Neuronal stem cell (in vitro differentiated cells): ENCODE data around the gene UBE2J2.
A peak's percentile ranks its signal among the peaks of the same experiment; 100 is the strongest.

Experiments
- DNase-seq: peaks from one replicate; pipeline ENCODE4 v3.0.0-alpha.2; 2013; ENCODE audit warnings: low spot score
- H2AFZ ChIP-seq: one replicate; pipeline ENCODE4 v1.6.1; 2013; ENCODE audit warnings: mild to moderate bottlenecking, low read length, inconsistent platforms
- H2AK5ac ChIP-seq: 2 replicates; pipeline ENCODE4 v1.6.1; 2013; ENCODE audit warnings: low read depth, mild to moderate bottlenecking, inconsistent platforms, low read length, moderate library complexity, mixed read lengths
- H2BK120ac ChIP-seq: 2 replicates; pipeline ENCODE4 v1.6.1; 2013; ENCODE audit warnings: low read depth, mild to moderate bottlenecking, inconsistent platforms, low read length, moderate library complexity, mixed read lengths
- H2BK12ac ChIP-seq: one replicate; pipeline ENCODE4 v1.6.1; 2013; ENCODE audit warnings: low read length, inconsistent platforms
- H2BK15ac ChIP-seq: 2 replicates; pipeline ENCODE4 v1.6.1; 2013; ENCODE audit warnings: mild to moderate bottlenecking, low read length, inconsistent platforms, mixed read lengths
- H2BK5ac ChIP-seq: one replicate; pipeline ENCODE4 v1.6.1; 2013; ENCODE audit warnings: inconsistent platforms, mild to moderate bottlenecking, low read length, moderate library complexity
- H3K14ac ChIP-seq: one replicate; pipeline ENCODE4 v1.6.1; 2013; ENCODE audit warnings: low read length, inconsistent platforms
- H3K18ac ChIP-seq: 2 replicates; pipeline ENCODE4 v1.6.1; 2013; ENCODE audit warnings: low read length, inconsistent platforms
- H3K23ac ChIP-seq: 2 replicates; pipeline ENCODE4 v1.6.1; 2013; ENCODE audit warnings: low read depth, mild to moderate bottlenecking, mixed read lengths, low read length, inconsistent platforms; ENCODE audit not compliant: poor library complexity
- H3K27ac ChIP-seq: replicated peaks from 3 replicates; pipeline ENCODE4 v1.5.1; 2013; ENCODE audit warnings: low read length, inconsistent platforms
- H3K27me3 ChIP-seq, 3 experiments: 2 replicates each; pipeline ENCODE4 v1.6.1; 2013; ENCODE audit warnings: low read length in 3 of 3, mild to moderate bottlenecking in 2 of 3, inconsistent platforms in 1 of 3, low read depth in 1 of 3, mixed read lengths in 1 of 3, moderate library complexity in 1 of 3; ENCODE audit not compliant: control insufficient read depth in 3 of 3, insufficient read depth in 3 of 3
- H3K36me3 ChIP-seq, 2 donors: replicated peaks in 1 of 2; 2 replicates each; pipeline ENCODE4 v1.6.1; 2013; ENCODE audit warnings: low read length in 2 of 2; ENCODE audit not compliant: control insufficient read depth in 2 of 2, insufficient read depth in 2 of 2
- H3K4ac ChIP-seq: 2 replicates; pipeline ENCODE4 v1.6.1; 2013; ENCODE audit warnings: inconsistent platforms, mild to moderate bottlenecking, low read length, moderate library complexity
- H3K4me1 ChIP-seq, 2 donors: 1 replicate in 1 of 2; 2 replicates in 1 of 2; pipeline ENCODE4 v1.6.1; 2013; ENCODE audit warnings: low read length in 2 of 2, low read depth in 1 of 2; ENCODE audit not compliant: control insufficient read depth in 2 of 2, insufficient read depth in 1 of 2
- H3K4me2 ChIP-seq: one replicate; pipeline ENCODE4 v1.6.1; 2013; ENCODE audit warnings: mild to moderate bottlenecking, low read length, inconsistent platforms; ENCODE audit not compliant: insufficient read depth, poor library complexity, severe bottlenecking
- H3K4me3 ChIP-seq, 2 donors: 2 replicates each; pipeline ENCODE4 v1.5.1; 2013; ENCODE audit warnings: low read length in 2 of 2, mild to moderate bottlenecking in 2 of 2, inconsistent platforms in 1 of 2, moderate library complexity in 1 of 2
- H3K79me1 ChIP-seq: one replicate; pipeline ENCODE4 v1.6.1; 2013; ENCODE audit warnings: low read depth, mild to moderate bottlenecking, inconsistent platforms, low read length, moderate library complexity
- H3K9ac ChIP-seq: one replicate; pipeline ENCODE4 v1.6.1; 2013; ENCODE audit warnings: mild to moderate bottlenecking, low read depth, low read length, inconsistent platforms; ENCODE audit not compliant: poor library complexity
- H3K9me3 ChIP-seq, 2 donors: replicated peaks in 1 of 2; 2 replicates each; pipeline versions ENCODE3 to v1.6.1; 2013; ENCODE audit warnings: low read length in 2 of 2, mild to moderate bottlenecking in 2 of 2, inconsistent platforms in 1 of 2, low read depth in 1 of 2, mixed read lengths in 1 of 2, moderate library complexity in 1 of 2; ENCODE audit not compliant: control insufficient read depth in 2 of 2, insufficient read depth in 1 of 2
- H4K8ac ChIP-seq: one replicate; pipeline ENCODE4 v1.6.1; 2013; ENCODE audit warnings: low read depth, mild to moderate bottlenecking, inconsistent platforms, low read length, moderate library complexity
- H4K91ac ChIP-seq: one replicate; pipeline ENCODE4 v1.6.1; 2013; ENCODE audit warnings: low read length, low read depth, mild to moderate bottlenecking, inconsistent platforms; ENCODE audit not compliant: poor library complexity
- WGBS, 2 donors: extraction: QIAGEN DNeasy Blood & Tissue Kit; methylation state at CpG; one replicate each; pipeline ENCODE4 v1.1.7; 2013; ENCODE audit warnings: missing lambda C conversion rate in 2 of 2, mixed read lengths in 1 of 2; ENCODE audit not compliant: insufficient read length in 2 of 2, insufficient replicate concordance in 1 of 2; ENCODE audit errors: extremely low coverage in 2 of 2; 5-methylcytosine and 5-hydroxymethylcytosine counted together

The UBE2J2 gene

GRCh38 chr1:1236176-1236763, 37.4 kb downstream of the UBE2J2 start:
- H3K9me3 ChIP-seq, result peaks cover 0 to 12% of the 10 kb centered on the region in 2 donors
- no peak for DNase-seq
- H3K79me1 ChIP-seq, result peaks cover 12% of the 10 kb centered on the region
- H3K23ac ChIP-seq, result peak overlapping the region; percentile 87
- no peak overlapping the region for H4K91ac ChIP-seq
- no peak overlapping the region for H3K27ac ChIP-seq
- H3K14ac ChIP-seq, result peak overlapping the region; percentile 8
- H3K4me1 ChIP-seq, result peaks cover 17 to 41% of the 10 kb centered on the region in 2 donors
- no peak overlapping the region for H3K4ac ChIP-seq
- H2BK5ac ChIP-seq, result no peak overlapping the region
- H3K36me3 ChIP-seq, result peaks cover 12 to 22% of the 10 kb centered on the region in 2 donors
- no peak overlapping the region for H2BK120ac ChIP-seq
- H3K4me2 ChIP-seq, result no peak overlapping the region
- H4K8ac ChIP-seq, result no peak overlapping the region
- H2AFZ ChIP-seq, result no peak overlapping the region
- no peak overlapping the region for H3K9ac ChIP-seq
- H3K18ac ChIP-seq, result peak overlapping the region; percentile 48
- no peak overlapping the region for H2BK15ac ChIP-seq
- no peak overlapping the region for H3K4me3 ChIP-seq
- H2BK12ac ChIP-seq, result no peak overlapping the region
- WGBS, 2 donors, result no CpG with 5 or more reads among the region's 22 CpGs
- H2AK5ac ChIP-seq, result peak overlapping the region; percentile 46
- H3K27me3 ChIP-seq, result peaks cover 0 to 4% (median 0%) of the 10 kb centered on the region in 3 experiments

DNA sequence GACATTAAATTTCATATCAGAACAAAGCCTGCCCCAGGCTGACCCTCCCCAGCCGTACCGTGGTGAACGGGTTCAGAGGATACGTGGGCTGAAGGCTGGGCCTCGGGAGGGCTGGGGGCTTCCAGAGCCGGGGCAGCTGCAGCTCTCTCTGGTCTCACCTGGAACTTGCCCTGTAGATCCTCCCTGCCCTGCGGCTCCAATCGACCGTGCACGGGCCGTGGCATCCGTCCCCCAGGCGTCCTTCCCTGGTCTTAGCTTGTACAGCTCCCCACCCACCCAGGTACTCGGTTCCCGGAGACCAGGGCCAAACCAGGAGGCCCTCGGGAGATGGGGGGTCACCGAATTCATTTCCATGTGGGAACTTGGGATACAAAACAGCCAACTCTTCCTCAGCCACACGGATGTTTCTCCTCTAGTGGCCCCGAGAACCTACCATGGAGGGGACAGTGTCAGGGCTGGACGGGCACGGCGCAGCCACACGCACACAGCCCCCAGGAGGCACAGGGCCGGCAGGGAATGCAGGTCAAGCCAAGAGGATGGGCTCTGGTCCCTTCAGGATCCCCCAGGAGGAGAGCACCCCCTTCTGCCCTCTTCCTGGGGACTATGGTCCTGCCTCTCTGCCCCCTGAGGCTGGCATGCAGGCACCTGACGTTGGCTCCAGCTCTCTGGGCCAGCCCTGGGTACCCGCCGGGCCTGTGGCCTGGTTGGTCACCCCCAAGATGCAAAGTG, 38.5 kb downstream of the UBE2J2 start:
- no peak overlapping the region for H3K4me2 ChIP-seq
- no peak overlapping the region for H3K18ac ChIP-seq
- no peak overlapping the region for H2BK120ac ChIP-seq
- H4K8ac ChIP-seq, result no peak overlapping the region
- H3K79me1 ChIP-seq, result peaks cover 12% of the 10 kb centered on the region
- WGBS, 2 donors, result no CpG with 5 or more reads among the region's 27 CpGs
- peaks cover 12 to 23% of the 10 kb centered on the region in 2 donors for H3K36me3 ChIP-seq
- no peak overlapping the region for H2BK12ac ChIP-seq
- no peak overlapping the region for H3K27ac ChIP-seq
- no peaks in the 10 kb centered on the region for H3K27me3 ChIP-seq
- no peak for DNase-seq
- H3K4me3 ChIP-seq, result no peak overlapping the region
- H3K4ac ChIP-seq, result no peak overlapping the region
- no peak overlapping the region for H2AFZ ChIP-seq
- no peak overlapping the region for H2BK15ac ChIP-seq
- peak overlapping the region; percentile 19 for H2BK5ac ChIP-seq
- peak overlapping the region; percentile 63 for H3K14ac ChIP-seq
- H3K9me3 ChIP-seq, result peaks cover 0 to 12% of the 10 kb centered on the region in 2 donors
- H4K91ac ChIP-seq, result no peak overlapping the region
- H2AK5ac ChIP-seq, result no peak overlapping the region
- H3K4me1 ChIP-seq, result peaks cover 20 to 44% of the 10 kb centered on the region in 2 donors
- H3K9ac ChIP-seq, result no peak overlapping the region
- peak overlapping the region; percentile 34 for H3K23ac ChIP-seq

GRCh38 chr1:1234180-1234808, 39.4 kb downstream of the UBE2J2 start:
- Histone ChIP-seq H2BK15ac (no peak overlapping the region), H3K9me3 (peaks cover 0 to 12% of the 10 kb centered on the region in 2 donors), H3K18ac (no peak overlapping the region), H2BK5ac (no peak overlapping the region), H2BK120ac (no peak overlapping the region), H2AK5ac (no peak overlapping the region), H3K79me1 (peaks cover 12% of the 10 kb centered on the region), H3K4me1 (peaks cover 14 to 35% of the 10 kb centered on the region in 2 donors), H2AFZ (no peak overlapping the region), H3K4ac (no peak overlapping the region), H3K4me3 (no peak overlapping the region), H3K36me3 (peaks cover 12 to 32% of the 10 kb centered on the region in 2 donors), H4K91ac (no peak overlapping the region), H3K4me2 (no peak overlapping the region), H3K23ac (peak overlapping the region; percentile 8), H4K8ac (no peak overlapping the region), H2BK12ac (no peak overlapping the region), H3K27me3 (no peaks in the 10 kb centered on the region), H3K9ac (no peak overlapping the region), H3K14ac (no peak overlapping the region), H3K27ac (no peak overlapping the region)
- no CpG with 5 or more reads among the region's 28 CpGs for WGBS, 2 donors
- DNase-seq, result no peak

- H3K23ac ChIP-seq, result no peak overlapping the region
- no peak overlapping the region for H3K4me3 ChIP-seq
- H3K4ac ChIP-seq, result no peak overlapping the region
- no peak overlapping the region for H2BK15ac ChIP-seq
- no peak overlapping the region for H2BK120ac ChIP-seq
- WGBS, 2 donors, result no CpG with 5 or more reads among the region's 15 CpGs
- no peak overlapping the region for H4K91ac ChIP-seq
- no peak overlapping the region for H3K9ac ChIP-seq
- peak overlapping the region; percentile 100 for H2AK5ac ChIP-seq
- no peak overlapping the region for H4K8ac ChIP-seq
- H3K18ac ChIP-seq, result no peak overlapping the region
- no peak for DNase-seq
- no peak overlapping the region for H3K14ac ChIP-seq
- peaks cover 14 to 37% of the 10 kb centered on the region in 2 donors for H3K36me3 ChIP-seq
- H3K4me1 ChIP-seq, result peaks cover 14 to 30% of the 10 kb centered on the region in 2 donors
- H3K27ac ChIP-seq, result no peak overlapping the region
- H3K27me3 ChIP-seq, result no peaks in the 10 kb centered on the region
- H3K4me2 ChIP-seq, result no peak overlapping the region
- H2AFZ ChIP-seq, result no peak overlapping the region
- peaks cover 0 to 12% of the 10 kb centered on the region in 2 donors for H3K9me3 ChIP-seq
- peaks cover 13% of the 10 kb centered on the region for H3K79me1 ChIP-seq
- no peak overlapping the region for H2BK12ac ChIP-seq
- no peak overlapping the region for H2BK5ac ChIP-seq
Measured at GRCh38 chr1:1233567-1233892, 40.1 kb downstream of the UBE2J2 start.
